Measurements from ENCODE around the gene ANK2.

ANK2 gene

GRCh38 chr4:113325876-113326615 lies 276.6 kb downstream of the ANK2 start:
- Histone ChIP-seq H3K4me3 (ENCODE audit: low read length) (no peak overlapping the region), H3K36me3 (ENCODE audit: control insufficient read depth, insufficient read depth, low read length) (no peaks in the 10 kb centered on the region), H3K27ac (ENCODE audit: low read depth, low read length) (no peak overlapping the region), H3K9ac (ENCODE audit: low read length) (no peak overlapping the region), H3K27me3 (ENCODE audit: control insufficient read depth, insufficient read depth, low read length) (no peaks in the 10 kb centered on the region), H3K4me1 (ENCODE audit: control insufficient read depth, insufficient read depth, low read length) (no peaks in the 10 kb centered on the region)

DNA sequence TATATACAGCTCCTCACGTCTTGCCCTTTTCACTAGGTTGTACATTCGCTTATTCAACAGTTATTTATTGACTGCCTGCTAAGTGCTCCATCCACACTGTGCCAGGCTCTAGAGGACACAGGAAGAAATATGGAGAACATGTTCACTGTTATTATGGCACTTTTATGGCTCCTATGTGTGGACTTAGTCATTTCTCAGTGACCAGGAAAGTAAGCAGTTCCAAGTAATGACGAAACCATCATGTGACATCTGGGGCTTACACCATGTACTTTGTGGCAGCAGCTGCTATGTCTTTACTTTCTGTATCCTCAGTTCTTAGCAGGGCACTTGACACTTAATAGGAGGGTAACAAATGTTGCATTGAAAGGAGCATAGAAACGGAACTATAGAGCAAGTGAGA lies 278.0 kb downstream of the ANK2 start:
- H3K4me3 ChIP-seq (ENCODE audit: low read length), result no peak overlapping the region
- H3K4me1 ChIP-seq (ENCODE audit: control insufficient read depth, insufficient read depth, low read length), result no peaks in the 10 kb centered on the region
- no peak overlapping the region for H3K9ac ChIP-seq (ENCODE audit: low read length)
- no peaks in the 10 kb centered on the region for H3K27me3 ChIP-seq (ENCODE audit: control insufficient read depth, insufficient read depth, low read length)
- H3K36me3 ChIP-seq (ENCODE audit: control insufficient read depth, insufficient read depth, low read length), result no peaks in the 10 kb centered on the region
- no peak overlapping the region for H3K27ac ChIP-seq (ENCODE audit: low read depth, low read length)

DNA sequence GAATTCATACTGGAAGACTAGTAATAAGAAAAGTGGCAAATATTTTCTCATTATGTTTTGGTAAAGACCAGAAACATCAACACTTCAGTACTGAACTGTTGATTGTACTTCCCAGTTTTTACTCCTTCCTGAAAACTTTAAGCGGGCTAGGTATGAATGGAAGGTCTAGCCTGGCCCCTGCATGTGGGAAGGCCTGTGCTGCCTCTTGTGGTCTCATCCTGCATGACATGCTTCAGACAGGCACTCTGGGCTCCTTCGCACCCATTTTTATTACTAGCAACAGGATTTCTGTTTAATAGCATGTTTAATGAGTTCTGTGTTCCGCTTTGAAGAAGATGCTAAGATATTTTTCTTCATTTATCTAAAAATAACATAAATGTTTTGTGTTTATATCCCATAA lies 279.1 kb downstream of the ANK2 start:
- Histone ChIP-seq H3K27me3 (ENCODE audit: control insufficient read depth, insufficient read depth, low read length) (no peaks in the 10 kb centered on the region), H3K4me1 (ENCODE audit: control insufficient read depth, insufficient read depth, low read length) (no peaks in the 10 kb centered on the region), H3K9ac (ENCODE audit: low read length) (no peak overlapping the region), H3K36me3 (ENCODE audit: control insufficient read depth, insufficient read depth, low read length) (no peaks in the 10 kb centered on the region), H3K27ac (ENCODE audit: low read depth, low read length) (no peak overlapping the region), H3K4me3 (ENCODE audit: low read length) (no peak overlapping the region)

GRCh38 chr4:113330200-113330599 lies 280.7 kb downstream of the ANK2 start:
- no peak overlapping the region for H3K27ac ChIP-seq (ENCODE audit: low read depth, low read length)
- no peaks in the 10 kb centered on the region for H3K4me1 ChIP-seq (ENCODE audit: control insufficient read depth, insufficient read depth, low read length)
- H3K36me3 ChIP-seq (ENCODE audit: control insufficient read depth, insufficient read depth, low read length), result no peaks in the 10 kb centered on the region
- H3K4me3 ChIP-seq (ENCODE audit: low read length), result no peak overlapping the region
- no peaks in the 10 kb centered on the region for H3K27me3 ChIP-seq (ENCODE audit: control insufficient read depth, insufficient read depth, low read length)
- no peak overlapping the region for H3K9ac ChIP-seq (ENCODE audit: low read length)

DNA sequence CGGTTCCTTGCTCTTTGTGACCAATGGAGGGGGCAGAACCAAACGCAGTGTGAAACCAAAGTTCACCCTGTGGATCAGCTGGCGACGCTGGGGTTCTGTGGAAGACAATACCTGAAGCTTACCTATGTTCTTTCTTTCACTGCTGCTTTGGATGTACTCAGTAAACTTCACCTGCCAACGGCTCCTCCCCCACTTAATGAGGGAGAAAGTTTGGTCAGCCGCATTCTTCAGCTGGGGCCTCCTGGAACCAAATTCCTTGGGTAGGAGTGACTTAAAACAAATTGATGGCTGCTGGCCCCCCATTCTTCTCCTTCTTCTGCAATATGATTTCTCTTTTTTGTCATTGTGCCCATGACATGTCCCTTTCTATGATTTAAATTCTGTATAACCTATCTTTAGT lies 282.4 kb downstream of the ANK2 start:
- H3K27ac ChIP-seq (ENCODE audit: low read depth, low read length), result no peak overlapping the region
- H3K27me3 ChIP-seq (ENCODE audit: control insufficient read depth, insufficient read depth, low read length), result no peaks in the 10 kb centered on the region
- no peaks in the 10 kb centered on the region for H3K36me3 ChIP-seq (ENCODE audit: control insufficient read depth, insufficient read depth, low read length)
- no peaks in the 10 kb centered on the region for H3K4me1 ChIP-seq (ENCODE audit: control insufficient read depth, insufficient read depth, low read length)
- no peak overlapping the region for H3K4me3 ChIP-seq (ENCODE audit: low read length)
- H3K9ac ChIP-seq (ENCODE audit: low read length), result no peak overlapping the region

- Histone ChIP-seq H3K36me3 (ENCODE audit: control insufficient read depth, insufficient read depth, low read length) (no peaks in the 10 kb centered on the region), H3K4me1 (ENCODE audit: control insufficient read depth, insufficient read depth, low read length) (no peaks in the 10 kb centered on the region), H3K27me3 (ENCODE audit: control insufficient read depth, insufficient read depth, low read length) (no peaks in the 10 kb centered on the region), H3K9ac (ENCODE audit: low read length) (no peak overlapping the region), H3K27ac (ENCODE audit: low read depth, low read length) (no peak overlapping the region), H3K4me3 (ENCODE audit: low read length) (no peak overlapping the region)
Observed at GRCh38 chr4:113332701-113333100, 283.2 kb downstream of the ANK2 start.

DNA sequence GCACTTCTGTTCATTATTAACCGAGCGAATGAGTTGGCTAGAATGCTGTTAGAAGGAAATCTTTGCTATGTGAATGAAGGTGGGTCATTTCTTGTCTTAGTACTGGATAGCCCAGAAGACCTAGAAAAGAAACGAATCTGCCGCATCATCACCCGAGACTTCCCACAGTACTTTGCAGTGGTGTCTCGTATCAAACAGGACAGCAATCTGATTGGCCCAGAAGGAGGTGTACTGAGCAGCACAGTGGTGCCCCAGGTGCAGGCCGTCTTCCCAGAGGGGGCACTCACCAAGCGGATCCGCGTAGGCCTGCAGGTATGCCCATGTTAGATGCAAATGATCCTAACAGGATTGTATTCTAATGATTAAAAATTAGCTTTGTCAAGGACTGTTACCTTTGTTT lies 286.3 kb downstream of the ANK2 start:
- Histone ChIP-seq H3K27ac (ENCODE audit: low read depth, low read length) (no peak overlapping the region), H3K9ac (ENCODE audit: low read length) (no peak overlapping the region), H3K4me3 (ENCODE audit: low read length) (no peak overlapping the region), H3K4me1 (ENCODE audit: control insufficient read depth, insufficient read depth, low read length) (no peaks in the 10 kb centered on the region), H3K36me3 (ENCODE audit: control insufficient read depth, insufficient read depth, low read length) (no peaks in the 10 kb centered on the region), H3K27me3 (ENCODE audit: control insufficient read depth, insufficient read depth, low read length) (no peaks in the 10 kb centered on the region)

DNA sequence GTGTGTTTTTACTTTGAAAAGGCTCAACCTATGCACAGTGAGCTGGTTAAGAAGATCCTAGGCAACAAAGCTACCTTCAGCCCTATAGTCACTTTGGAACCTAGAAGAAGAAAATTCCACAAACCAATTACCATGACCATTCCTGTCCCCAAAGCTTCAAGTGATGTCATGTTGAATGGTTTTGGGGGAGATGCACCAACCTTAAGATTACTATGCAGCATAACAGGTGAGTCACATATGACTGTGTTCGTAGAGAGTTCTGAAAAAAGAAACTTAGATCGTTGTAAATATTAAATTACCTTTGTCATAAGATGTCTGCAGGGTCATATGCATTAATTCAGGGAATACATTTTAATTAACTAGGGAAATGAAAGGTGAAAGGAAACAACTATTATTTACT lies 287.1 kb downstream of the ANK2 start:
- H3K27ac ChIP-seq (ENCODE audit: low read depth, low read length), result no peak overlapping the region
- H3K27me3 ChIP-seq (ENCODE audit: control insufficient read depth, insufficient read depth, low read length), result no peaks in the 10 kb centered on the region
- no peaks in the 10 kb centered on the region for H3K4me1 ChIP-seq (ENCODE audit: control insufficient read depth, insufficient read depth, low read length)
- no peak overlapping the region for H3K9ac ChIP-seq (ENCODE audit: low read length)
- H3K4me3 ChIP-seq (ENCODE audit: low read length), result no peak overlapping the region
- H3K36me3 ChIP-seq (ENCODE audit: control insufficient read depth, insufficient read depth, low read length), result no peaks in the 10 kb centered on the region

- Histone ChIP-seq H3K36me3 (ENCODE audit: control insufficient read depth, insufficient read depth, low read length) (no peaks in the 10 kb centered on the region), H3K9ac (ENCODE audit: low read length) (no peak overlapping the region), H3K4me1 (ENCODE audit: control insufficient read depth, insufficient read depth, low read length) (no peaks in the 10 kb centered on the region), H3K27me3 (ENCODE audit: control insufficient read depth, insufficient read depth, low read length) (no peaks in the 10 kb centered on the region), H3K4me3 (ENCODE audit: low read length) (no peak overlapping the region), H3K27ac (ENCODE audit: low read depth, low read length) (no peak overlapping the region)
Observed at GRCh38 chr4:113339430-113339813, 290.0 kb downstream of the ANK2 start.

DNA sequence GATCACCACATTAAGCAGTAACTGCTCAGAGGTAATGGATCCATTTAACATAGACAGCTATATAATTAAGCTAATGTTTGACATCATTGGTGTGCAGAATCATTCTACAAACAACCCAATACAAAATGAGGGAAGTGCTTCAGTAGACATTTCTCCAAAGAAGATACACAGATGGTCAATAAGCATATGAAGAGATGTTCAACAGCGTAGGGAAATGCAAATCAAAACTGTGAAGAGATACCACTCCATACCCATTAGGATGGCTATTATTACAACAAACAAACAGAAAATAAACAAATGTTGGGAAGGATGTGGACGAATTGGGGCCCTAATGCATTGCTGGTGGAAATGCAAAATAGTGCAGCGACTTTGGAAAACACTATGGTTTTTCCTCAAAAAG lies 294.6 kb downstream of the ANK2 start:
- no peak overlapping the region for H3K9ac ChIP-seq (ENCODE audit: low read length)
- no peaks in the 10 kb centered on the region for H3K36me3 ChIP-seq (ENCODE audit: control insufficient read depth, insufficient read depth, low read length)
- no peaks in the 10 kb centered on the region for H3K27me3 ChIP-seq (ENCODE audit: control insufficient read depth, insufficient read depth, low read length)
- no peak overlapping the region for H3K4me3 ChIP-seq (ENCODE audit: low read length)
- no peaks in the 10 kb centered on the region for H3K4me1 ChIP-seq (ENCODE audit: control insufficient read depth, insufficient read depth, low read length)
- H3K27ac ChIP-seq (ENCODE audit: low read depth, low read length), result no peak overlapping the region

DNA sequence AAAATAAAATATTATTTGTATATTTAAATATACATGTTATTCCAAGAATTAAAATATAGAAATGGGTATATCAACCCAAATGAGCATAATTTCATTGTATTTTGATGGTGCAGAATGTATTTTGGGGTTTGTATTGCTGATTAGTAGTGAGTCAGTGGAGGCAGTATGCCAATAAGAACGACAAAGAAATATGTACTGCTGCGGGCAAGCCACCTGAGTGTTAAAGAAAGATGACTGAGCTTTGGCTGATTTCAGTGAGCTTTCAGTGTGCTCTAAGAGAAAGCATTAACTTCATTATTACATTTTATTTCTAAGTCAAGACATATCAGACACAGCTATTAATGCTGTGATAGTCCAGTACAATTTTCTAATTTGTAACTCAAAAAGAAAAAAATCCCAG lies 297.8 kb downstream of the ANK2 start:
- no peaks in the 10 kb centered on the region for H3K4me1 ChIP-seq (ENCODE audit: control insufficient read depth, insufficient read depth, low read length)
- no peak overlapping the region for H3K4me3 ChIP-seq (ENCODE audit: low read length)
- H3K27ac ChIP-seq (ENCODE audit: low read depth, low read length), result no peak overlapping the region
- no peaks in the 10 kb centered on the region for H3K27me3 ChIP-seq (ENCODE audit: control insufficient read depth, insufficient read depth, low read length)
- no peaks in the 10 kb centered on the region for H3K36me3 ChIP-seq (ENCODE audit: control insufficient read depth, insufficient read depth, low read length)
- no peak overlapping the region for H3K9ac ChIP-seq (ENCODE audit: low read length)

DNA sequence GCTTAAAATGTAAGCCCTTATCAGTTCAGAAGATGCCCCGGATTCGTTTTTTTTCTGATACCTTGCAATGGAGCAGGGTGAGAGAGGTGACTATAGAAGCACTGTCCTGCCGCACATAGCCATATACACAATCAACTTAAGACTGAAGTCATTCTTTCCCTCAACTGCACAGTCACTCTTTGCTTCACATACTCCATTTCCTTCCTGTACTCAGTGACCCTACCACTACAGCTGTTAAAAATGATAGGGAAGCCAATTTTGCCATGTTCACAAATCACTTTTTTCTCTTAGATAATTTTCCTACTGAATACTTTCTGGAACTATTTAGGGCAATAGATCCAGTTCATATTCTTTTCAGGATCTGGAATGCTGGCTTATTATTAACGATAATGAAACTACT lies 300.0 kb downstream of the ANK2 start:
- no peaks in the 10 kb centered on the region for H3K27me3 ChIP-seq (ENCODE audit: control insufficient read depth, insufficient read depth, low read length)
- no peaks in the 10 kb centered on the region for H3K36me3 ChIP-seq (ENCODE audit: control insufficient read depth, insufficient read depth, low read length)
- H3K27ac ChIP-seq (ENCODE audit: low read depth, low read length), result no peak overlapping the region
- no peaks in the 10 kb centered on the region for H3K4me1 ChIP-seq (ENCODE audit: control insufficient read depth, insufficient read depth, low read length)
- no peak overlapping the region for H3K4me3 ChIP-seq (ENCODE audit: low read length)
- no peak overlapping the region for H3K9ac ChIP-seq (ENCODE audit: low read length)

DNA sequence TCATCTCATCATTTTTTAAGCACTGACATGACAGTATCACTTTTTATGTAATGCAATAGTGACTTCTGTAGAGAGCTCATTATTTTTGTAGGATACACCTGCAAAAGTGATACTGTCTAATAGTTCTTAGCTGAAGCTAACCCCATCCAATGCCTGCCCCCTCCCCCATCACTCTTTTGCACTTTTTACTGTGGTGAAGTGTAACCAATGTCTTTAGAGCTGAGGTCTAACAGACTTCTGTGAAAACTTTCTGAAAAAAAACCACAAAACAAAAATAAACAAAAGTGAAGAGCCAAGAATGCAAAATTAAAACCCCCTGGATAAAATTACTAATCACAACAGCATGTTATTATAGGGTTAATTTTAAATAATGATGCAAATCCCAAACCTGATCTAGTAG lies 301.1 kb downstream of the ANK2 start:
- H3K27me3 ChIP-seq (ENCODE audit: control insufficient read depth, insufficient read depth, low read length), result no peaks in the 10 kb centered on the region
- no peak overlapping the region for H3K4me3 ChIP-seq (ENCODE audit: low read length)
- no peak overlapping the region for H3K27ac ChIP-seq (ENCODE audit: low read depth, low read length)
- no peaks in the 10 kb centered on the region for H3K4me1 ChIP-seq (ENCODE audit: control insufficient read depth, insufficient read depth, low read length)
- no peaks in the 10 kb centered on the region for H3K36me3 ChIP-seq (ENCODE audit: control insufficient read depth, insufficient read depth, low read length)
- H3K9ac ChIP-seq (ENCODE audit: low read length), result no peak overlapping the region

Data from rectal smooth muscle tissue (tissue), 1 donor.